ENCODE measurements around the gene TSSK6. TPM values are rescaled to one million over a fixed set of nuclear protein-coding genes. Genes with fewer than 3 reads are reported as not detected.

TSSK6 gene
- total and polyA plus RNA-seq, 2 experiments from 2014 or later: 0.60 to 11.9 TPM

- Histone ChIP-seq H3K4me3 (no peak overlapping the region), H3K27ac (no peak overlapping the region), H3K4me1 (ENCODE audit: low read depth) (no peaks in the 10 kb centered on the region), H3K36me3 (no peaks in the 10 kb centered on the region), H3K9me3 (ENCODE audit: low read depth) (no peaks in the 10 kb centered on the region), H3K27me3 (no peaks in the 10 kb centered on the region)
- peak in 1 of 2 donors; percentile 26 for DNase-seq (ENCODE audit: low read depth in 1 of 2, low spot score in 1 of 2)
- TF ChIP-seq CTCF (IDR thresholded peaks at IDR 0.05; ENCODE audit: low read depth, low read length): no peak
These were observed 36.5 kb upstream of the TSSK6 start for GRCh38 chr19:19551853-19552192.

GRCh38 chr19:19550972-19551852 is 35.9 kb upstream of the TSSK6 start:
- TF ChIP-seq CTCF (IDR thresholded peaks at IDR 0.05; ENCODE audit: low read depth, low read length): no peak
- no peak overlapping the region for H3K4me3 ChIP-seq
- H3K4me1 ChIP-seq (ENCODE audit: low read depth): no peaks in the 10 kb centered on the region
- no peak overlapping the region for H3K27ac ChIP-seq
- H3K27me3 ChIP-seq: no peaks in the 10 kb centered on the region
- H3K36me3 ChIP-seq: no peaks in the 10 kb centered on the region
- no peak for DNase-seq (ENCODE audit: low read depth in 1 of 2, low spot score in 1 of 2)
- H3K9me3 ChIP-seq (ENCODE audit: low read depth): no peaks in the 10 kb centered on the region

GRCh38 chr19:19550485-19550929 is 35.2 kb upstream of the TSSK6 start:
- Histone ChIP-seq H3K27me3 (no peaks in the 10 kb centered on the region), H3K27ac (no peak overlapping the region), H3K4me1 (ENCODE audit: low read depth) (no peaks in the 10 kb centered on the region), H3K36me3 (no peaks in the 10 kb centered on the region), H3K9me3 (ENCODE audit: low read depth) (no peaks in the 10 kb centered on the region), H3K4me3 (no peak overlapping the region)
- DNase-seq (ENCODE audit: low read depth in 1 of 2, low spot score in 1 of 2): peak in 1 of 2 donors; percentile 78
- no peak for TF ChIP-seq CTCF (IDR thresholded peaks at IDR 0.05; ENCODE audit: low read depth, low read length)

GRCh38 chr19:19549804-19550464 is 34.6 kb upstream of the TSSK6 start:
- H3K36me3 ChIP-seq: no peaks in the 10 kb centered on the region
- no peak for TF ChIP-seq CTCF (IDR thresholded peaks at IDR 0.05; ENCODE audit: low read depth, low read length)
- H3K27ac ChIP-seq: no peak overlapping the region
- H3K27me3 ChIP-seq: no peaks in the 10 kb centered on the region
- H3K9me3 ChIP-seq (ENCODE audit: low read depth): no peaks in the 10 kb centered on the region
- H3K4me1 ChIP-seq (ENCODE audit: low read depth): no peaks in the 10 kb centered on the region
- DNase-seq (ENCODE audit: low read depth in 1 of 2, low spot score in 1 of 2): no peak
- no peak overlapping the region for H3K4me3 ChIP-seq

- Histone ChIP-seq H3K27me3 (no peaks in the 10 kb centered on the region), H3K27ac (no peak overlapping the region), H3K36me3 (no peaks in the 10 kb centered on the region), H3K9me3 (ENCODE audit: low read depth) (no peaks in the 10 kb centered on the region), H3K4me1 (ENCODE audit: low read depth) (no peaks in the 10 kb centered on the region), H3K4me3 (no peak overlapping the region)
- peak in 1 of 2 donors; percentile 41 for DNase-seq (ENCODE audit: low read depth in 1 of 2, low spot score in 1 of 2)
- no peak for TF ChIP-seq CTCF (IDR thresholded peaks at IDR 0.05; ENCODE audit: low read depth, low read length)
These were observed 33.8 kb upstream of the TSSK6 start for GRCh38 chr19:19548915-19549759.
